ENCODE measurements around the gene ABCB4. TPM values are rescaled to one million over a fixed set of nuclear protein-coding genes. Genes with fewer than 3 reads are reported as not detected.
"Not testable (repeated sequence)": the region's sequence is repeated elsewhere in the genome, so short reads cannot be mapped to it uniquely, and the experiment has no call there.

ABCB4 gene
- total RNA-seq, 1 donor = 7.2 TPM

- no peaks in the 10 kb centered on the region for H3K27me3 ChIP-seq (ENCODE audit: insufficient read depth, low read length)
- H3K4me3 ChIP-seq (ENCODE audit: low read length) = no peak overlapping the region
- H3K9me3 ChIP-seq (ENCODE audit: low read depth, low read length) = no peaks in the 10 kb centered on the region
- no peaks in the 10 kb centered on the region for H3K4me1 ChIP-seq (ENCODE audit: insufficient read depth, low read length)
Measured at GRCh38 chr7:87497482-87497881, 22.0 kb upstream of the ABCB4 start.

GRCh38 chr7:87495366-87495765 lies 19.9 kb upstream of the ABCB4 start:
- Histone ChIP-seq H3K4me3 (ENCODE audit: low read length) (no peak overlapping the region), H3K4me1 (ENCODE audit: insufficient read depth, low read length) (no peaks in the 10 kb centered on the region), H3K9me3 (ENCODE audit: low read depth, low read length) (no peaks in the 10 kb centered on the region), H3K27me3 (ENCODE audit: insufficient read depth, low read length) (no peaks in the 10 kb centered on the region)

- no peaks in the 10 kb centered on the region for H3K27me3 ChIP-seq (ENCODE audit: insufficient read depth, low read length)
- H3K4me3 ChIP-seq (ENCODE audit: low read length) = no peak overlapping the region
- H3K9me3 ChIP-seq (ENCODE audit: low read depth, low read length) = no peaks in the 10 kb centered on the region
- H3K4me1 ChIP-seq (ENCODE audit: insufficient read depth, low read length) = no peaks in the 10 kb centered on the region
Measured at GRCh38 chr7:87494454-87494853, 19.0 kb upstream of the ABCB4 start.

GRCh38 chr7:87483131-87483530 lies 7.7 kb upstream of the ABCB4 start:
- no peak overlapping the region for H3K4me3 ChIP-seq (ENCODE audit: low read length)
- no peaks in the 10 kb centered on the region for H3K9me3 ChIP-seq (ENCODE audit: low read depth, low read length)
- H3K4me1 ChIP-seq (ENCODE audit: insufficient read depth, low read length) = no peaks in the 10 kb centered on the region
- H3K27me3 ChIP-seq (ENCODE audit: insufficient read depth, low read length) = no peaks in the 10 kb centered on the region

- H3K27me3 ChIP-seq (ENCODE audit: insufficient read depth, low read length) = no peaks in the 10 kb centered on the region
- H3K4me3 ChIP-seq (ENCODE audit: low read length) = no peak overlapping the region
Measured at GRCh38 chr7:87482115-87482514, 6.6 kb upstream of the ABCB4 start.

GRCh38 chr7:87480386-87480785 lies 4.9 kb upstream of the ABCB4 start:
- no peaks in the 10 kb centered on the region for H3K9me3 ChIP-seq (ENCODE audit: low read depth, low read length)
- peaks cover 8% of the 10 kb centered on the region for H3K4me1 ChIP-seq (ENCODE audit: insufficient read depth, low read length)
- no peak overlapping the region for H3K4me3 ChIP-seq (ENCODE audit: low read length)
- peaks cover 8% of the 10 kb centered on the region for H3K27me3 ChIP-seq (ENCODE audit: insufficient read depth, low read length)

More at GRCh38 chr7:87482115-87482514, 6.6 kb upstream of the ABCB4 start:
- no peaks in the 10 kb centered on the region for H3K4me1 ChIP-seq (ENCODE audit: insufficient read depth, low read length)
- no peaks in the 10 kb centered on the region for H3K9me3 ChIP-seq (ENCODE audit: low read depth, low read length)

- no peak overlapping the region for H3K4me3 ChIP-seq (ENCODE audit: low read length)
- H3K4me1 ChIP-seq (ENCODE audit: insufficient read depth, low read length) = peaks cover 13% of the 10 kb centered on the region
- H3K9me3 ChIP-seq (ENCODE audit: low read depth, low read length) = no peaks in the 10 kb centered on the region
- H3K27me3 ChIP-seq (ENCODE audit: insufficient read depth, low read length) = peaks cover 11% of the 10 kb centered on the region
Measured at GRCh38 chr7:87479951-87480350, 4.5 kb upstream of the ABCB4 start.

GRCh38 chr7:87476179-87476557 lies 688 bp upstream of the ABCB4 start:
- peaks cover 27% of the 10 kb centered on the region for H3K4me1 ChIP-seq (ENCODE audit: insufficient read depth, low read length)
- peaks cover 11% of the 10 kb centered on the region for H3K27me3 ChIP-seq (ENCODE audit: insufficient read depth, low read length)
- peak overlapping the region; percentile 25 for H3K4me3 ChIP-seq (ENCODE audit: low read length)
- H3K9me3 ChIP-seq (ENCODE audit: low read depth, low read length) = no peaks in the 10 kb centered on the region

- peaks cover 27% of the 10 kb centered on the region for H3K4me1 ChIP-seq (ENCODE audit: insufficient read depth, low read length)
- no peaks in the 10 kb centered on the region for H3K9me3 ChIP-seq (ENCODE audit: low read depth, low read length)
- peaks cover 11% of the 10 kb centered on the region for H3K27me3 ChIP-seq (ENCODE audit: insufficient read depth, low read length)
- H3K4me3 ChIP-seq (ENCODE audit: low read length) = peak overlapping the region; percentile 39
Measured at GRCh38 chr7:87474533-87475358, 734 bp downstream of the ABCB4 start.

GRCh38 chr7:87473986-87474385 lies 1.5 kb downstream of the ABCB4 start:
- Histone ChIP-seq H3K9me3 (ENCODE audit: low read depth, low read length) (no peaks in the 10 kb centered on the region), H3K4me1 (ENCODE audit: insufficient read depth, low read length) (peaks cover 27% of the 10 kb centered on the region), H3K4me3 (ENCODE audit: low read length) (no peak overlapping the region), H3K27me3 (ENCODE audit: insufficient read depth, low read length) (peaks cover 11% of the 10 kb centered on the region)

- peaks cover 27% of the 10 kb centered on the region for H3K4me1 ChIP-seq (ENCODE audit: insufficient read depth, low read length)
- H3K4me3 ChIP-seq (ENCODE audit: low read length) = no peak overlapping the region
- no peaks in the 10 kb centered on the region for H3K9me3 ChIP-seq (ENCODE audit: low read depth, low read length)
- H3K27me3 ChIP-seq (ENCODE audit: insufficient read depth, low read length) = peaks cover 11% of the 10 kb centered on the region
Measured at GRCh38 chr7:87473192-87473591, 2.3 kb downstream of the ABCB4 start.

- Histone ChIP-seq H3K4me1 (ENCODE audit: insufficient read depth, low read length) (peaks cover 27% of the 10 kb centered on the region), H3K9me3 (ENCODE audit: low read depth, low read length) (no peaks in the 10 kb centered on the region), H3K4me3 (ENCODE audit: low read length) (no peak overlapping the region), H3K27me3 (ENCODE audit: insufficient read depth, low read length) (peaks cover 10% of the 10 kb centered on the region)
Measured at GRCh38 chr7:87471473-87471872, 4.0 kb downstream of the ABCB4 start.

- H3K4me1 ChIP-seq (ENCODE audit: insufficient read depth, low read length); H3K27me3 ChIP-seq (ENCODE audit: insufficient read depth, low read length); H3K9me3 ChIP-seq (ENCODE audit: low read depth, low read length); H3K4me3 ChIP-seq (ENCODE audit: low read length): not testable (repeated sequence)
Measured at GRCh38 chr7:87469204-87469603, 6.3 kb downstream of the ABCB4 start.

GRCh38 chr7:87465534-87465880 lies 10.0 kb downstream of the ABCB4 start:
- not testable (repeated sequence) for H3K9me3 ChIP-seq (ENCODE audit: low read depth, low read length); H3K4me1 ChIP-seq (ENCODE audit: insufficient read depth, low read length); H3K4me3 ChIP-seq (ENCODE audit: low read length); H3K27me3 ChIP-seq (ENCODE audit: insufficient read depth, low read length)

GRCh38 chr7:87464830-87465533 lies 10.5 kb downstream of the ABCB4 start:
- not testable (repeated sequence) for H3K27me3 ChIP-seq (ENCODE audit: insufficient read depth, low read length); H3K9me3 ChIP-seq (ENCODE audit: low read depth, low read length); H3K4me1 ChIP-seq (ENCODE audit: insufficient read depth, low read length); H3K4me3 ChIP-seq (ENCODE audit: low read length)

GRCh38 chr7:87463982-87464381 lies 11.5 kb downstream of the ABCB4 start:
- Histone ChIP-seq H3K4me3 (ENCODE audit: low read length) (no peak overlapping the region), H3K27me3 (ENCODE audit: insufficient read depth, low read length) (no peaks in the 10 kb centered on the region), H3K4me1 (ENCODE audit: insufficient read depth, low read length) (no peaks in the 10 kb centered on the region), H3K9me3 (ENCODE audit: low read depth, low read length) (no peaks in the 10 kb centered on the region)

Measured in mononuclear cell (primary cell).